Measurements from ENCODE around the gene CFHR4. TPM values are rescaled to one million over a fixed set of nuclear protein-coding genes. Genes with fewer than 3 reads are reported as not detected.
A peak's percentile ranks its signal among the peaks of the same experiment; 100 is the strongest.
"Not testable (repeated sequence)": the region's sequence is repeated elsewhere in the genome, so short reads cannot be mapped to it uniquely, and the experiment has no call there.

CFHR4 gene
- total RNA-seq, 1 donor from 2014 or later: not detected

DNA sequence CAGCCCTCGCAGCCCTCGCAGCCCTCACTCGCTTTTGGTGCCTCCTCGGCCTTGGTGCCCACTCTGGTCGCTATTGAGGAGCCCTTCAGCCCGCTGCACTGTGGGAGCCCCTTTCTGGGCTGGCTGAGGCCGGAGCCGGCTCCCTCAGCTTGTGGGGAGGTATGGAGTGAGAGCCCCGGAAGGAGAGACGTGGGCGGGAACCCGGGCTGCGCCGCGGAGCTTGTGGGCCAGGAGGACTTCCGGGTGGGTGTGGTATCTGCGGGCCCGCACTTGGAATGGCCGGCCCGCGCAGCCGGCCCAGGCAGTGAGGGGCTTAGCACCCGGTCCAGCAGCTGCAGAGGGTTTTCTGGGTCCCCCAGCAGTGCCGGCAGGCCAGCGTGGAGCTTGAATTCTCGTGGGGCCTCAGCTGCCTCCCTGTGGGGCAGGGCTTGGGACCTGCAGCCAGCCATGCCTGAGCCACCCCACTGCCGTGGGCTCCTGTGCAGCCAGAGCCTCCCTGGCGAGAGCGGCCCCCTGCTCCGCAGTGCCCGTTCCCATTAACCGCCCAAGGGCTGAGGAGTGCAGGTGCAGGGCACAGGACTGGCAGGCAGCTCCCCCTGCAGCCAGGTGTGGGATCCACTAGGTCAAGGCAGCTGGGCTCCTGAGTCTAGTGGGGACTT, 45.8 kb downstream of the CFHR4 start:
- no peak for DNase-seq (ENCODE audit: low read depth in 2 of 2)

DNA sequence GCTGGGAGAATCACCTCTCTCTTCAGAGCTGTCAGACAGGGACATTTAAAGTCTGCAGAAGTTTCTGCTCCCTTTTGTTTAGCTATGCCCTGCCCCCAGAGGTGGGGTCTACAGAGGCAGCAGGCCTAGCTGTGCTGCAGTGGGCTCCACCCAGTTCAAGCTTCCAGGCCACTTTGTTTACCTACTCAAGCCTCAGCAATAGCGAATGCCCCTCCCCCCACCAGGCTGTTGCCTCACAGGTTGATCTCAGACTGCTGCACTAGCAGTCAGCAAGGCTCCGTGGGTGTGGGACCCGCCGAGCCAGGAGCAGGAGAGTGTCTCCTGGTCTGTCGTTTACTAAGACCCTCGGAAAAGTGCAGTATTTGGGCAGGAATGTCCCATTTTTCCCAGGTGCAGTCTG, 53.6 kb downstream of the CFHR4 start:
- not testable (repeated sequence) for DNase-seq (ENCODE audit: low read depth in 2 of 2)

DNA sequence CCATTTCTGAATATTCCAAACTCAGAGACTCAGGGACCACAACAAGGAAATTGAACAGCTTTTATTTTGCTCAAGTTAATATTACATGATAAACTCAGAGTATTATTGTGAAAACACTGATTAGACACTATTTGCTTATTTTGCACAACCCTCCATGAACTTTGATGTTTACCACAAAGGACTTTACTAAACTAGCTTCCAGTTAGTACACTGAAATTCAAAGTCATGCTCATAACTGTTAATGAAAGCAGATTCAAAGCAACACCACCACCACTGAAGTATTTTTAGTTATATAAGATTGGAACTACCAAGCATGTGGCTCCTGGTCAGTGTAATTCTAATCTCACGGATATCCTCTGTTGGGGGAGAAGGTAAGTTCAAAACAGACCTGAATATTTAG, 55.7 kb downstream of the CFHR4 start, which contains the start of gene CFHR2:
TSS of gene CFHR2 (plus strand) at position 171 of the 400 bp plus-strand sequence. CDS start at position 314, 143 bp downstream.
- DNase-seq (ENCODE audit: low read depth in 2 of 2): not testable (repeated sequence)

GRCh38 chr1:196951711-196952394, 64.0 kb downstream of the CFHR4 start:
- DNase-seq (ENCODE audit: low read depth in 2 of 2): peak in 1 of 2 donors; percentile 3

GRCh38 chr1:196954778-196955177, 66.9 kb downstream of the CFHR4 start:
- no peak for DNase-seq (ENCODE audit: low read depth in 2 of 2)

DNA sequence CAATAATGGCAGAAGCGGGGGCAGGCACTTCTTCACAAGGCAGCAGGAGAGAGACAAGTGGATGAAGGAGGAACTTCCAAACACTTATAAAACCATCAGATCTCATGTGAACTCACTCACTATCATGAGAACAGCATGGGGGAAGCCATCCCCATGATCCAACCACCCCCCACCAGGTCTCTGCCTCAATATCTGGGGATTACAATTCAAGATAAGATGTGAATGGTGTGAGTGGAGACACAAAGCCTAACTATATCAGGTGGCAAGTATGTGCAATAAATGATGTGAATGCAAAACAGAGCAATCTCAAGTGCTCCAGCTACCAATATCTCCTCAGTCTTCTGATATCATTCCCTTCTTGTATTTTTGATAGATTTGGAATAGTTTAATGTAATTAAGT, 68.1 kb downstream of the CFHR4 start:
- DNase-seq (ENCODE audit: low read depth in 2 of 2): no peak

GRCh38 chr1:196960854-196961253, 73.0 kb downstream of the CFHR4 start:
- no peak for DNase-seq (ENCODE audit: low read depth in 2 of 2)

Other genes with a start within 250 kb of the CFHR4 start
- gene CFH, start 236.0 kb upstream of the CFHR4 start, total RNA-seq: 5.0 and 28.0 TPM in 2 replicates
- not detected in 2 replicates for gene CFHR3, start 113.2 kb upstream of the CFHR4 start, total RNA-seq
- gene CFHR1, start 68.3 kb upstream of the CFHR4 start, total RNA-seq: not detected in 2 replicates
- gene CFHR2, start 55.7 kb downstream of the CFHR4 start, total RNA-seq: not detected in 2 replicates
- gene CFHR5, start 89.5 kb downstream of the CFHR4 start, total RNA-seq: not detected in 2 replicates
- under 0.01 TPM in 1 of 2 replicates, not detected in the other for gene F13B, start 179.2 kb downstream of the CFHR4 start, total RNA-seq

Measured in lung microvascular endothelial cell (primary cell).